ENCODE measurements around the gene UQCC5.

Gene UQCC5

DNA sequence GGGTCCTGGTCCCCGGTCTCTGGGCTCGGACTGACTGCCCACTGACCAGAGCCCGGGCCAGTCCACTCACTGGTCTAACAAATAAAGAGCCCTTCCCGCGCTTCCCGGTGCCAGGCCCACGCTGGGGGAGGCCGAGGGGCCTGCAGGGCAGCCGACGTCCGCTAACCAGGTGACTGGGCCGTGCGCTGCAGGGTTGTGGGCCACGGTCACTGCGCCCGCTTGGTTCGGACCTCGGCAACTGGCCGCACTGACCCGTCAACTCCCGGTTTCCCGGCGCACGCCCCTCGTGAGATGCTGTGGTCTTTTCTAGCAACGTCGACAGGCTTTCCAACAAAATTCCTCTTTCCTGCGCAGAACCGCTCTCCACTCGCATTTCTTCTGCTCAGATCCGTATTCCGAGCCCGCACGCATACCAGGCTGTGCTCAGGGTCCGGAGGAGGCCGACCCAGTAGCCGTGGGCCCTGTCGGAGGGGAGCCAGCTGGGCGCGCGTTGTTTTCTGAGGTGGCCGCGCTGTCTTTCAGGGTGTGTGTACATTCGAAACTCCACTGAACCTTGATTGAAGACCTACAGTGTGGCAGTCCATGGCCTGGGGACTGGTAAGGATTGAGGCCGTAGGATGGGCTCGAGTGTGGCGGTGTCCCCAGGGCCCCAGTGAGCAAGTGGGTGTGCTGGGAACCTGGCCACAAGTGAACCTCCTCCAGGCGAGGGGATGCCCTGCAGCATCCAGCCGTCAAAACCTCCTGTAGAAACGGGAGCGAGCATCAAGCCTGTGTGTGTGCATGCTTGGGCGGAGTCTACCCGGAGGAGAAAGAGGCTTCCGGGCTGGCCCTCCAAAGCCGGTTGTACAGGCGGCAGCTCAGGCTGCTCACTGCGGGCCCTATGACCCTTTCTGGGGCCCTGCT is 1.9 kb upstream of the UQCC5 start:
- no peak for DNase-seq (ENCODE audit: low read depth, low spot score)

DNA sequence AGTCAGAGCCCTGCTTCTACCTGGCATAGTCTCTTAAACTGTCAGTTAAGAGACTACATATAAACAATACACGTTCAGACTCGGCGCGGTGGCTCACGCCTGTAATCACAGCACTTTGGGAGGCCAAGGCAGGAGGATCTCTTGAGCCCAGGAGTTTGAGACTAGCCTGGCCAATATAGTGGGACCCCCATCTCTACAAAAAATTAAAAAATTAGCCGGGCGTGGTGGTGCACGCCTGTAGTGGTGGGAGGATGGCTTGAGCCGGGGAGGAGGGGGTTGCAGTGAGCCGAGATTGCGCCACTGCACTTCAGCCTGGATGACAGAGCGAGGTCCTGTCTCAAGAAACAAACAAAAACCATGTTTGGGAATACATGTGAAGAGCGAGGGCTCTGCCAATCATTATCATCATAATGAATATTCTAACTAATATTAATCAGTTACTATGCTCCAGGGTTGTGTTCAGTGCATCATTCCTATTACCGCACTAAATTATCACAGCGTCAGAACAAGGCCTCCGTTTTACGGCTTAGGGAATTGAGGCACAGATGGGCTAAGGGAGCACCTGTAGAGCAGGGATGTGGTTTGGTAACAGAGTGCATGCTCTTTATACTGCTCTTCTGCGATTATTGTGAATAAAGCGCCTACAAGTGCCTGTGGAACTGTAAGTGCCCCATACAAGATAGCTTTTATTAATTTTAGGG is 844 bp upstream of the UQCC5 start:
- DNase-seq (ENCODE audit: low read depth, low spot score) = no peak

DNA sequence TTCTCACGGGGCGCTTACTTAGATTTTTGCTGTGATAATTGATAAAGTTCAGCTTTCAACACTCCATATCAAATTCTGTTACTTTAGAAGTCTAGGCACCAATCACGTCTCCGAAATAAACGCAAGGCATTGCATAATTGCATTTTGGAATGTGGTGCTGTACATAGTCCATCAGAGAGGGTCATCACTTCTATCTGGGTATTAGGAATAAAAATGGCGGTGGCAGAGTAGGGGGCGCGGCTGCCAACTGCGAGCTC is 365 bp upstream of the UQCC5 start:
- DNase-seq (ENCODE audit: low read depth, low spot score) = no peak

DNA sequence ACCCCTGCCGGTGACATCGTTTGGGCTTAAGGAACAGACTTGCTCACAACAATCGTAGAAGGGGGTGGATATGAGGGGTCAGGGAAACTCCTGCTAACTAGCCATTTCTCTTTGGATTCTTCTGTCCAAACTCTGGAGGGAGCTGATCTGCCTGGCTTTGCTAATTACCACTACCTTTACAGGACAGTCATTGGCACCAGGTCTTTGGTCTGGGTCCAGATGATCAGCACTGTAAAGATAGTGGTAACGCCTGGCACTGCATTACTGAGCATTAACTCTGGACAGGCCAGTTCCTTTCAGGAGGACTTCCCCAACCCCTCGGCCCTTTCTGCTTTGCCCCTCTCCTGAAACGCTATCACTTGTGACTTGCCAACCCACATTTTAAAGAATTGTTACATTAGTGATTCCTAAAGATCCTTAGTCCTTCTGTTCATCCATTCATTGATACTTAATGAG is 788 bp downstream of the UQCC5 start:
- DNase-seq (ENCODE audit: low read depth, low spot score) = no peak

DNA sequence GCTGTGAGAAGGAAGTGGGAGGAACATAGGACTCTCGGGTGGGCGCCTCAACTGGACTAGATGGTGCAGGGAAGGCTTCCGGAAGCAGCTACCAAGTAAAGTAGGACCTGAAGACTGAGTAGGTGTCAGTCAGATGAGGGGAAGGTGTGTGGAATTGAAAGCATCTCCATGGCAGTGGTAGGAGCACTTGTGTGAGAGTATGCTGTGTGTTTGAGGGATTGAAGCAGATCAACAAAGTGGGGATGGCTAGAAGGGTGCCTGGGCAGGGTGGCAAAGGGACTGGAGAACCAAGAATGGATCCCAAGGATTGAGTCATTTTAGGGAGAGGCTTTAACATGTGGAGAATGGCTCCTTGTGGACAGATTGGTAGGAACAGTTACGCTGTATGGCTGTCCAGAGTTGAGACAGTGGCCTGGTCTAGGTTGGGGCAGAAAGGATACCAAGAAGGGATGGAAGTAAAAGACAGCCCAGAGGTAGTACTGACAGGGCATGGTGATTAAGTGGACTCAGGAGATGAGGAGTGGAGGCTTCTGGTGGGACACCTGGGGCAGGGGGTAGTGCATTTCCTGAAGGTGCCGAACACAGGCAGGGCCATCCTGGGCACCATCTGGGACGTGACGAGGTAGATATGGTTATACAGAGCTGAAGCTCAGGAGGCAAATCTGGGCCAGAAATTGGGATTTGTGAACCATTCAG is 1.5 kb downstream of the UQCC5 start:
- DNase-seq (ENCODE audit: low read depth, low spot score) = no peak

DNA sequence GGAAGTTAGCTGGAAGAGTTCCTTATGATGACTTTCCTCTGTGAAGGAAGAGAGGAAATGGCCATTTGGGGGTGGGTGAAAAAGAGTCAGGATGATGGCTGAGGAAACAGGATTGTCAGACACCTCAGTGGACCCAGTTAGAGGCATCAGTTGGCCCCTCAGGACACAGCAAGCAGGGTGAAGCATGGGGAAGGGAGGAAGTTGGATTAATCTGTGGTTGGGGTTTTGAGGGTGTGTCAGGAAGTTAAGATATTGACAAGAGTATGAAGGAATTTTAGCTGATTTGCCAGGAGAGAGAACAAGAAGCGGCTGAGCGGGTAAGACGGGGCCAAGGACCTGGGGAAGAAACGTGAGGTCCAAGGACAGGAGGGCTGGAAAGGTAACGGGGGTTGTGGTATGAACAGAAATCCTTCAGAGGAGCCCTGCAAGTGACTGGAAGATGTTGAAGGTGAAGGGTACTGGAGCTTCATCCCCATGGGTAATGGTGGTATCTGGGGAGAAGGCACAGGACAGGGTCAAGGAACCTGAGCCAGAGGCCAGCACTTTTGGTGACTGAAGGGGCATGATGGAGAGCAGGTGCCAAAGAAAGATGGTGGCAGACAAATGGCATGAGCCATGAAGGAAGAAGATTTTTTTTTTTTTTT is 2.7 kb downstream of the UQCC5 start:
- no peak for DNase-seq (ENCODE audit: low read depth, low spot score)

DNA sequence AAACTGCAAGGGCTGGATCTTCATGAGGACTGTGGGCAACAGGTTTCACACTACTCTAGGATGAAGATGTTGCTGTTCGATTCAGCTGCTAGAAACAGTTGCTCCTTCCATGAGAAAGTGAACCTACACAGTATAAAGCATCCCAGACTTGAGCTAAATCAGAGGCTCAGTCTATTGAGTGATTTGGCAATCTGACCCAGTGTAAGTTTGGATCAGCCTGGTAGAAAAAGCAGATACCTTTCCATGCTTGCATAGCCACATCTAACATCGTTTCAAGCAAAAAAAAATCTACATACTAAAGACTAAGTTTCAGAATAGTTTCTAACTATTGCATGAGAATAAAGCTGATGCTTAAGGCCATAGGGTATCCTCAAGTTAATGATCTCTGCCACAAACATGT is 4.6 kb downstream of the UQCC5 start:
- DNase-seq (ENCODE audit: low read depth, low spot score) = no peak

DNA sequence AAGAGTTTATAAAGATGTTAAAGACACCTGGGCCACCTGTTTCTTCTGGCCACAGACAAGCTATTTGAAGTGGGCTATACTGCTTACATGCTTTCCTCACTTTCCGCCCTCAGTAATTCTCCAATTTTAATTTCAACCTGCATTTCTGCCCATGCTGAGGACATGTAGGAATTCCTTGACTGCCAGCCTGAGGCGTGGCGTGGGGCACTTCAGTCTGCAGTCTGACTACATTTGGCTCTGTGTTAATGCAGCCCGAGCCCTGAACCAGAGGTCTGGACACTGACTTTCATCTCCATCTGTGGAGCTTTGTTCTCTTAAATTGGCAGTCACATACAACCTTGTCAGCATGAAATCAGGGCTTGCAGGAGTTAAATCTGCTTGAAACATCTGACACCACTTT is 8.5 kb downstream of the UQCC5 start:
- no peak for DNase-seq (ENCODE audit: low read depth, low spot score)

GRCh38 chr3:52546111-52546901 is 9.9 kb downstream of the UQCC5 start:
- DNase-seq (ENCODE audit: low read depth, low spot score) = no peak

GRCh38 chr3:52547143-52547542 is 10.7 kb downstream of the UQCC5 start:
- DNase-seq (ENCODE audit: low read depth, low spot score) = no peak

DNA sequence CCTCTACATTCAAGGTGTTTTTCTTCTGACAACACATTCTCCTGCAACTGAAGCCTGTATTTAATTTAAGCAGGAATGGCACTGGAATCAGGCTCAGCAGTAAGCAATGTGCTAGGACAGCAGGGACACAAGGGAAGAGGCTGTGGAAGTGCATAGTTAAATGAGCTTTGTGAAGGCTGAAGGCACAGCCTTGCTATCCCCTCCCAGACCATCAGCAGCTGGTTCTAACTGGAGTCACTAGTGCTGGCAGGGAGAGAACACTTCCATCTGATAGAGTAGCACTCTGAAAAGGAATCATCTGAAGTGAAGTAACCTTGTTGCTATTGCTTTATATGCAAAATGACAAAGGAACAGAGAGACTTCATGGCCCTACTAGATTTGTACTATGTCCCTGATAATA is 14.7 kb downstream of the UQCC5 start:
- no peak for DNase-seq (ENCODE audit: low read depth, low spot score)

DNA sequence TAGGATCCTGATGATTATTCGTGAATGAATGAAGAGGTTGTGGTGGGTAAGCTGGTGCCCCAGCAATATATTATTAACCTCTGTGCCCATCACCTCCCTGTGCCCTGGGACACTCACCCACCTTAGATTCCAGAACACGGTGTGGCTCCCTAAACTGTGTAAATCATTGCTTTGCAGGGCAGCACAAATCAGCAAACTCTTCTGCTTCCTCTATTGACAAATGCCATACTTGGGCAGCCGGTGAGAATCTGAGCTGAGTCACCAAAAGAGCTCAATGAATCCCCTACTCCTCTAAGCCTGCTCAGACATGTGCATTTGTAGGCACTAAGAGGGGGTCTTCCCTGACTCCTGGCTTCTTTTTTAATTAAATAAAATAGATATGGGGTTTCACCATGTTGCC is 15.7 kb downstream of the UQCC5 start:
- no peak for DNase-seq (ENCODE audit: low read depth, low spot score)

DNA sequence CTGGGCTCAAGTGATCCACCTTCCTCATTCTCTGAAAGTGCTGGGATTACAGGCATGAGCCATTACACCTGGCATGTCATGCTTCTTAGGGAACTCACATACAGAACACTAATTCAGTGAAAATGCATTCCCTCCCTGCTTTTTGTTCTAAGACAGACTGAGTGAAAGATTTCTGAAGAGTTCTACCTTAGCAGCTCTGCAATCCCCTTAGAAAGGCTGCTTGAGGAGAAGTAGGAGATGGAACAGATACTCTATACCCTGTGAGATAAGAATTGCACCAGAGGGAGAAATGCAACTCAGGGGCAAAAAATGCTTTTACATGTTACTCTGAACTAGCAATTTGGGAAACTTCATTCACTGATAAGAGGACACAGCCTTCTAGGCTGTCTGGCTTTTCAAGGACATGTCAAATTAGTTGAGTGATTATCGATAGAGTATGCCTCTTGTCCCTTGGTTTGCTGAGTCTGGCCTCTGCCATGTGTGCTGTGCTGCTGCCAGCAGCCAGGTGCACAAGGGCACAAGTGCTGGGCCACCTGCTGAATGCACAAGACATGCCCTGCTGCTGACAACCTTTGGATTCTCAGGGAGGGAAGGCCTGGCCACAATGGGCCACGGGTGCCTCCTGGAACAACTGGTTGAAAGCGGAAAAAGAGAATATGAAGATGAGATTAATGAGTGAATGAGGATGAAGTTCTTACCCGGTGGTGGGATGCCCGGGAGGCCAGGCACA is 17.8 kb downstream of the UQCC5 start:
- no peak for DNase-seq (ENCODE audit: low read depth, low spot score)

GRCh38 chr3:52555056-52555455 is 18.7 kb downstream of the UQCC5 start:
- no peak for DNase-seq (ENCODE audit: low read depth, low spot score)

DNA sequence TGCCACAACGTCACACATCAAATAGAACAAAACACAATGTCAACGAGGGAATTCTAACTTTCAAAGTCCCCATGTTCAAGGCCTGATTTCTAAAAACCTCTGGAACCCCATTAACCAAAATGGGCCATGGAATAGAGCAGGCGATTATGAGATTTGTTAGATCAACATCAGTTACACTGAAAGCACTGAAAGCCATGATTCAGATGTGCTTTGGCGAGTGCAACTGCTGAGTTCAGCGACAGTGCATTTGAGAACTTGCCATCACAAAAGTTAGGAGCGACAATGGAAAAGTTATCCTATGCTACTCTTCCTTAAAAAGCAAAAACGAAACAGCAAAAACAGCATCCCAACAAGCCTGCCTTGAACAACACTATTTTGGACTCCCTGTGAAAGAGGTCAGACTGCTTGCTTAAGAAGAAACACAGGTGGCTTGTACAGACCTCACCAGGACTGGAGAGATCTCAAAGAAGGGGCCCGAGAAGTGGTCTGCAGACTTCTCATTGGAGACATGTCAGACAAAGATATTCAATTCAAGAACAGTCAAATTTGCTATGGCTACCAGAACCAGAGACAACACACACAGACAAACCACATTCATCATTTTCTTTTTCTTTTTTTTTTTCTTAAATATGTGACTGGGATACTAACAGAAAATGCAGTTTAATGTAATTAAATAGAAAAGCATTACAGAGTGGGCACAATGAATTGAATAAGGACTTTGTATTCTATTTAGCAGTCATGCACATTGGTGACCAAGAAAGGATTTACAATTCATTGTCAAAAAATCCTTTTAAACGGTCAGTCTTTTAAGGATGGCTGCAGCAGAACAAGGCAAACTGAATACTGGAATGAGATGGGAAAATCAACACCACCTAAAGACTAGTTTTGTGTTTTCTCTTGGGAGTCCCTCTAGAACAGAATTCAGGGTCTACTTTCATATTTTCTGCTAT is 20.9 kb downstream of the UQCC5 start:
- DNase-seq (ENCODE audit: low read depth, low spot score) = no peak

- DNase-seq (ENCODE audit: low read depth, low spot score) = no peak
These were observed 22.0 kb downstream of the UQCC5 start for GRCh38 chr3:52558436-52558835.

DNA sequence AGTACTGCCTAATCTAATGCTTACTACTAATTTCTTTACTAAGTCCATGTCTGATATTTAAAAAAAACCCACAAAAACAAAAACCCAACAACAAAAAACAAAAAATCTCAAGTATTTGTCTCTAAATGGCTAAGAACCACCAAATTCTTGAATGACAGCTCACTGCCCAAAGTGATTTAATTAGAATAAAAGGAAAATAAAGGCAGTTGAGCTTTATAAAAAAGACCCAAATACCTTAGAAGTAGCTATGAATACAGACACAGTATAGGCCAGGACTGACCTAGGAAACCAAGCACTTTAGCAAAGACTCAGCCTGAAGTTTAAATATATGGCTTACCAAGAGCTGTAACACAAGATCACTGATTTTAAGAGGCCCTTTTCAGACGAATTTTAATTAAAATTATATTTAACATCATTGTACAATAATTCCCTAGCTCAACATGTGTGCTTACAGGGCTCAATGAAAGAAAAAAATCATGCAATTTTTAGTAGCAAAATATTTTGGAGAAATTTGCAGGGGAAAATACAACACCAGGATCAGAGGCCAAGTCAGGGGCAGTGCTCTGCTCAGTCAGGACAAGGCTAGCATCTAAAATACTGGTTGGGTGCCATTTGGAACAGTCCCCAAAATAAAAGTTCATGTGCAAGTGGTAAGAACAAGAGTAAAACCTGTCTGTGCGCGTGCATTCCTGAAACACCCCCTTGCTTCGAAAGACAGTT is 24.8 kb downstream of the UQCC5 start:
- DNase-seq (ENCODE audit: low read depth, low spot score) = no peak

DNA sequence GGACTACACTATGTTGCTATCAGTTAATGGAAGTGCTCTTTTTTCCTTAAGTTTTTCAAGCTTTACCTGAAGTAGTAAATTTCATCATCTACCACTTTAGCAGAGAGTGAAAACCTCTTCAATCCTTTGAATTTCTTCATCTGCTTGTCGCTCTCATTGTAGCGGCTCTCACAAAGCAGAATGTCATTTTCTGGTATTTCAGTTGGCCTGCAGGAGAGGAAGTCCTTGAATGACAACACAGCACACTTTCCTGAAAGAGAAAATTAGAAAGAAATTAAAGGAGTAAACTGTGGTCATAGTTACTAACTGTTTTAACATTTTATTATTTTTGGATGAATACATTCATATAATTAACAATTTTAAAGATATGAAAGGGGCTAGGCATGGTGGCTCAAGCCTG is 27.6 kb downstream of the UQCC5 start:
- DNase-seq (ENCODE audit: low read depth, low spot score) = no peak

DNA sequence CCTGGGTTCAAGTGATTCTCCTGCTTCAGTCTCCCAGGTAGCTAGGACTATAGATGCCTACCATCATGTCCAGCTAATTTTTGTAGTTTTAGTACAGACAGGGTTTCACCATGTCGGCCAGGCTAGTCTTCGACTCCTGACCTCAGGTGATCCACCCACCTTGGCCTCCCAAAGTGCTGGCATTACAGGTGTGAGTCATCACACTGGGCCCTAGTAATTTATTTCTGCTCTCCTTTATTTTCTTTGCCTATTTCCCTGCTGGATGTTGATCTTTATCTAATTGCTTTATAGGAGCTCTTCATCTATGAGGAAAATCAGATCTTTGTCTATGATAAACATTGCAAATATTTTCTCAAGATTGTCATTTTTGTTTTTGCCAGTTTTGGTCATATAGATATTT is 31.7 kb downstream of the UQCC5 start:
- no peak for DNase-seq (ENCODE audit: low read depth, low spot score)

Data from activated naive CD8-positive, alpha-beta T cell treated with anti-CD3 and anti-CD28 coated beads, Interleukin-2, amount 50 U/mL, for 16 hours (primary cell).